ENCODE measurements around the gene SPATA32. TPM values are rescaled to one million over a fixed set of nuclear protein-coding genes. Genes with fewer than 3 reads are reported as not detected.

The SPATA32 gene
- total RNA-seq, 1 donor from 2014 or later, result not detected

DNA sequence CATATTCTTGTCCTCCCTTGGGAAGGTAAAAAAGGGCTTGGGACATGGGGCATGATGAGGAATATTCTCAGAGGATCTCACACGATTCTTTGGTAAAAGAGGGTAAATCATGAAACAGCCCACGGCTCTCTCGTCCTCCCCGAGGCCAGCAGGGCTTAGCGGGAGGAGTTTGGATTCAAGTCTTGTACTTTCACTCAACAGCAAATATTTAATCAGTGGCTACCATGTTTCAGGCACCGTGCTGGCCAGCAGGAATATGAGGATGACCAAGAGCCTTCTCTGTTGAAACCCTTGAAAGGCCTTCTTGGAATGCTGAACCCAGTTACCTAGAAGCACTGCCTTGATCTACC lies 46.1 kb upstream of the SPATA32 start:
- Mint-ChIP-seq H3K36me3 (ENCODE audit: low read depth) (no peaks in the 10 kb centered on the region), H3K4me1 (ENCODE audit: low read depth) (peaks cover 56% of the 10 kb centered on the region), H3K27ac (ENCODE audit: unreplicated experiment) (peak overlapping the region; percentile 86), H3K4me3 (ENCODE audit: unreplicated experiment) (no peak overlapping the region), H3K9me3 (ENCODE audit: low read depth) (no peaks in the 10 kb centered on the region), H3K27me3 (ENCODE audit: low read depth) (no peaks in the 10 kb centered on the region)
- TF ChIP-seq, protein P1, sequence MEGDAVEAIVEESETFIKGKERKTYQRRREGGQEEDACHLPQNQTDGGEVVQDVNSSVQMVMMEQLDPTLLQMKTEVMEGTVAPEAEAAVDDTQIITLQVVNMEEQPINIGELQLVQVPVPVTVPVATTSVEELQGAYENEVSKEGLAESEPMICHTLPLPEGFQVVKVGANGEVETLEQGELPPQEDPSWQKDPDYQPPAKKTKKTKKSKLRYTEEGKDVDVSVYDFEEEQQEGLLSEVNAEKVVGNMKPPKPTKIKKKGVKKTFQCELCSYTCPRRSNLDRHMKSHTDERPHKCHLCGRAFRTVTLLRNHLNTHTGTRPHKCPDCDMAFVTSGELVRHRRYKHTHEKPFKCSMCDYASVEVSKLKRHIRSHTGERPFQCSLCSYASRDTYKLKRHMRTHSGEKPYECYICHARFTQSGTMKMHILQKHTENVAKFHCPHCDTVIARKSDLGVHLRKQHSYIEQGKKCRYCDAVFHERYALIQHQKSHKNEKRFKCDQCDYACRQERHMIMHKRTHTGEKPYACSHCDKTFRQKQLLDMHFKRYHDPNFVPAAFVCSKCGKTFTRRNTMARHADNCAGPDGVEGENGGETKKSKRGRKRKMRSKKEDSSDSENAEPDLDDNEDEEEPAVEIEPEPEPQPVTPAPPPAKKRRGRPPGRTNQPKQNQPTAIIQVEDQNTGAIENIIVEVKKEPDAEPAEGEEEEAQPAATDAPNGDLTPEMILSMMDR (IDR thresholded peaks at IDR 0.05), result no peak
- no peak for DNase-seq (ENCODE audit: low spot score)

GRCh38 chr17:45307290-45308015 lies 45.6 kb upstream of the SPATA32 start:
- no peak for DNase-seq (ENCODE audit: low spot score)
- H3K27ac Mint-ChIP-seq (ENCODE audit: unreplicated experiment), result peak overlapping the region; percentile 86
- H3K9me3 Mint-ChIP-seq (ENCODE audit: low read depth), result no peaks in the 10 kb centered on the region
- no peaks in the 10 kb centered on the region for H3K27me3 Mint-ChIP-seq (ENCODE audit: low read depth)
- H3K36me3 Mint-ChIP-seq (ENCODE audit: low read depth), result no peaks in the 10 kb centered on the region
- peaks cover 56% of the 10 kb centered on the region for H3K4me1 Mint-ChIP-seq (ENCODE audit: low read depth)
- TF ChIP-seq, protein P1 (IDR thresholded peaks at IDR 0.05), result no peak
- H3K4me3 Mint-ChIP-seq (ENCODE audit: unreplicated experiment), result no peak overlapping the region

GRCh38 chr17:45306623-45307022 lies 44.7 kb upstream of the SPATA32 start:
- Mint-ChIP-seq H3K27me3 (ENCODE audit: low read depth) (no peaks in the 10 kb centered on the region), H3K27ac (ENCODE audit: unreplicated experiment) (peak overlapping the region; percentile 22), H3K4me3 (ENCODE audit: unreplicated experiment) (no peak overlapping the region), H3K36me3 (ENCODE audit: low read depth) (no peaks in the 10 kb centered on the region), H3K4me1 (ENCODE audit: low read depth) (peaks cover 49% of the 10 kb centered on the region), H3K9me3 (ENCODE audit: low read depth) (no peaks in the 10 kb centered on the region)
- TF ChIP-seq, protein P1 (IDR thresholded peaks at IDR 0.05), result peak; percentile 45
- no peak for DNase-seq (ENCODE audit: low spot score)

- DNase-seq (ENCODE audit: low spot score), result no peak
- Mint-ChIP-seq H3K4me3 (ENCODE audit: unreplicated experiment) (no peak overlapping the region), H3K9me3 (ENCODE audit: low read depth) (no peaks in the 10 kb centered on the region), H3K27ac (ENCODE audit: unreplicated experiment) (peak overlapping the region; percentile 68), H3K36me3 (ENCODE audit: low read depth) (no peaks in the 10 kb centered on the region), H3K27me3 (ENCODE audit: low read depth) (no peaks in the 10 kb centered on the region), H3K4me1 (ENCODE audit: low read depth) (peaks cover 43% of the 10 kb centered on the region)
- TF ChIP-seq, protein P1 (IDR thresholded peaks at IDR 0.05), result no peak
Measured at GRCh38 chr17:45306094-45306493, 44.2 kb upstream of the SPATA32 start.

- Mint-ChIP-seq H3K27ac (ENCODE audit: unreplicated experiment) (peak overlapping the region; percentile 68), H3K36me3 (ENCODE audit: low read depth) (no peaks in the 10 kb centered on the region), H3K4me1 (ENCODE audit: low read depth) (peaks cover 39% of the 10 kb centered on the region), H3K4me3 (ENCODE audit: unreplicated experiment) (no peak overlapping the region), H3K9me3 (ENCODE audit: low read depth) (no peaks in the 10 kb centered on the region), H3K27me3 (ENCODE audit: low read depth) (no peaks in the 10 kb centered on the region)
- TF ChIP-seq, protein P1 (IDR thresholded peaks at IDR 0.05), result no peak
- no peak for DNase-seq (ENCODE audit: low spot score)
Measured at GRCh38 chr17:45305530-45306087, 43.7 kb upstream of the SPATA32 start.

All from chondrocyte (in vitro differentiated cells).